ENCODE measurements around the gene RFNG. TPM values are rescaled to one million over a fixed set of nuclear protein-coding genes. Genes with fewer than 3 reads are reported as not detected.
A peak's percentile ranks its signal among the peaks of the same experiment; 100 is the strongest.

The RFNG gene
- total RNA-seq, 2 donors from 2014 or later, result 30.6 to 32.1 TPM

GRCh38 chr17:82065638-82066303, 14.2 kb upstream of the RFNG start, which contains the start of gene DUS1L:
DUS1L (minus strand) TSS chr17:82065804; CDS start chr17:82065059, 745 bp downstream.
- Histone ChIP-seq H3K9me3 (no peaks in the 10 kb centered on the region), H3K36me3 (peaks cover 5% of the 10 kb centered on the region), H3K4me1 (peaks cover 8% of the 10 kb centered on the region), H3K27ac (peak within 1 kb of the TSS; percentile 72), H3K27me3 (no peaks in the 10 kb centered on the region), H3K4me3 (peak within 1 kb of the TSS; percentile 98), H3K9ac (ENCODE audit: low read depth in 2 of 2, low read length in 2 of 2) (peak within 1 kb of the TSS; percentile 72 to 92)
- no peak for TF ChIP-seq CTCF (IDR thresholded peaks at IDR 0.05)
- intact Hi-C loops (cut with DNase I), result no loop called here
- peak; percentile 52 for DNase-seq

DNA sequence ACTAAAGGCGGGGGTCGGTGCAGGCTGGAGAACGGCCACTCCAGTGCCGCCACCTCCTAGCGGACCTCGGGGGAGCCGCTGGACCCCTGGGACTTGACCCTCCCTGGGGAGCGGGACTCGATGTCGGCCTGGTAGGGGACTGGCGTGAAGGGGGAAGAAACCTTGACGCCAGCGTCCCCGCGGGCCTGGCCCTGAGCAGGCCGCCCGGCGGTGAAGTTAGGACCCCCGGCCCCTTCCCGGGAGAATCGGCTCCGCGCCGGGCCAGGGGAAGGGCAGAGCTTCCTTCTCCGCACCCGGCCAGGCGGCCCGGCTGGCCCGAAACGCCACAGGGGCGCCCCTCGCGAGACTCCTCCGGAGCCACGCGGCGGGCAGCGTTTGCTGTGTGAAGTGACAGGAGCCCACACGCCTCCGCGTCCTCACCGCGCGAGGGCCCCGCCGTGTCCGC, 13.6 kb upstream of the RFNG start:
- H3K27ac ChIP-seq, result peak overlapping the region; percentile 47
- no peaks in the 10 kb centered on the region for H3K9me3 ChIP-seq
- intact Hi-C loops (cut with DNase I), result no loop called here
- peak overlapping the region; percentile 72 to 92 for H3K9ac ChIP-seq (ENCODE audit: low read depth in 2 of 2, low read length in 2 of 2)
- H3K4me3 ChIP-seq, result peak overlapping the region; percentile 98
- peaks cover 10% of the 10 kb centered on the region for H3K36me3 ChIP-seq
- no peak for TF ChIP-seq CTCF (IDR thresholded peaks at IDR 0.05)
- no peak for DNase-seq
- peaks cover 8% of the 10 kb centered on the region for H3K4me1 ChIP-seq
- no peaks in the 10 kb centered on the region for H3K27me3 ChIP-seq

- peak; percentile 72 for DNase-seq
- Histone ChIP-seq H3K27ac (peak overlapping the region; percentile 47), H3K36me3 (peaks cover 13% of the 10 kb centered on the region), H3K27me3 (no peaks in the 10 kb centered on the region), H3K9ac (ENCODE audit: low read depth in 2 of 2, low read length in 2 of 2) (peak overlapping the region; percentile 72 to 92), H3K4me1 (peaks cover 8% of the 10 kb centered on the region), H3K4me3 (peak overlapping the region; percentile 98), H3K9me3 (no peaks in the 10 kb centered on the region)
- TF ChIP-seq CTCF (IDR thresholded peaks at IDR 0.05), result no peak
- intact Hi-C loops (cut with DNase I), result no loop called here
These were observed 13.0 kb upstream of the RFNG start for GRCh38 chr17:82064433-82065192.

- intact Hi-C loops (cut with DNase I), result no loop called here
- peaks cover 8% of the 10 kb centered on the region for H3K4me1 ChIP-seq
- peak overlapping the region in 1 of 2 donors; percentile 72 for H3K9ac ChIP-seq (ENCODE audit: low read depth in 2 of 2, low read length in 2 of 2)
- no peak overlapping the region for H3K27ac ChIP-seq
- H3K9me3 ChIP-seq, result no peaks in the 10 kb centered on the region
- TF ChIP-seq CTCF (IDR thresholded peaks at IDR 0.05), result no peak
- DNase-seq, result no peak
- H3K4me3 ChIP-seq, result peak overlapping the region; percentile 98
- no peaks in the 10 kb centered on the region for H3K27me3 ChIP-seq
- peaks cover 13% of the 10 kb centered on the region for H3K36me3 ChIP-seq
These were observed 12.1 kb upstream of the RFNG start for GRCh38 chr17:82063424-82064415.

DNA sequence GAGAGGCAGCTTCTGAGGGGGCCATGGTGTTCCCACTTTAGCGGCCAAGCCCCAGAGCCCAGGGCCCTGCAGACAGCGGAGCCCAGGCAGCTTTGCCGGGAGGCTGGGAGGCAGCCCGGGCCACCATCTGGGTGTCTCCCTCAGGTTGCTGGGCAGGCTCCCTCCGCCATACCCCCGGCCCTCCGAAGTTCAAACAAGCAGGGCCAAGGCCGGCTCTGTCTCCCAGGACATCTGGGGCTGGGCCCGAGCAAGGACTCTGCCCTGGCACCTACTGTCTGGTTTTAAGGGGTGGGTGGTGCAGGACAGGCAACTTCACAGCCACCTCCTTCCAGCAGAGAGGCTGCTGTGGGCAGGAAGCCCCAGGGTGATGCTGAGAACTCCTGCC, 11.4 kb upstream of the RFNG start:
- Histone ChIP-seq H3K9me3 (no peaks in the 10 kb centered on the region), H3K27ac (no peak overlapping the region), H3K4me3 (no peak overlapping the region), H3K36me3 (peaks cover 19% of the 10 kb centered on the region), H3K4me1 (peaks cover 8% of the 10 kb centered on the region), H3K27me3 (no peaks in the 10 kb centered on the region), H3K9ac (ENCODE audit: low read depth in 2 of 2, low read length in 2 of 2) (no peak overlapping the region)
- DNase-seq, result no peak
- intact Hi-C loops (cut with DNase I), result no loop called here
- TF ChIP-seq CTCF (IDR thresholded peaks at IDR 0.05), result no peak

All from colonic mucosa (tissue), 4 donors.